SU-DHL-6 (cell line): ENCODE data around the gene IL1RL1.

ENCODE experiments used
- CTCF ChIP-seq: fragments of 200-600 bp; sonication (generic); IDR thresholded peaks from one replicate; pipeline ENCODE4 v1.5.1; 2017; ENCODE audit warnings: antibody characterized with exemption, mild to moderate bottlenecking, low read length, moderate library complexity; ENCODE audit not compliant: insufficient read depth, poor library complexity, severe bottlenecking
- EZH2phosphoT487 ChIP-seq: fragments of 200-600 bp; sonication (generic), shearing (Covaris generic); conservative IDR thresholded peaks from 2 replicates; pipeline ENCODE4 v1.6.1; 2018; ENCODE audit warnings: mild to moderate bottlenecking, antibody characterized with exemption, low read length, moderate library complexity, mixed read lengths

- TF ChIP-seq CTCF (no peak), EZH2phosphoT487 (no peak)
These were observed 45.0 kb downstream of the IL1RL1 start for GRCh38 chr2:102356381-102356712.
